ENCODE data around the gene MTUS2.

DNA sequence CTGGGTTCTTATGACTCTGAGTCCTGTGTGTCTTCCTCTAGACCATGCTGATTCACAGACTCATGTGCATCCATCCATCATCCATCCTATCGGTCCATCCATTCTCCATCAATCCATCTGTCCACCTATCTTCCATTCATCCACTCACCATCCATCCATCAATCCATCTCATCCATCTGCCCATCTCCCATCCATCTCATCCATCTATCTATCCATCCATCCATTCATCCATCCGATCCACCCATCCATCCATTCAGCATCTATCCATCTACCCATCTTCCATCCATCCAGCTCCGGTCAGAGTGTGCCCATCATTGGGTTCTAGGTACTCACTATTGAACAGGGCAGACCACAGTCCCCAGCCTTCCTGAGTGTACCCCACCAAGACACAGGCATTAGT lies 699.8 kb downstream of the MTUS2 start:
- TF ChIP-seq, protein P1, sequence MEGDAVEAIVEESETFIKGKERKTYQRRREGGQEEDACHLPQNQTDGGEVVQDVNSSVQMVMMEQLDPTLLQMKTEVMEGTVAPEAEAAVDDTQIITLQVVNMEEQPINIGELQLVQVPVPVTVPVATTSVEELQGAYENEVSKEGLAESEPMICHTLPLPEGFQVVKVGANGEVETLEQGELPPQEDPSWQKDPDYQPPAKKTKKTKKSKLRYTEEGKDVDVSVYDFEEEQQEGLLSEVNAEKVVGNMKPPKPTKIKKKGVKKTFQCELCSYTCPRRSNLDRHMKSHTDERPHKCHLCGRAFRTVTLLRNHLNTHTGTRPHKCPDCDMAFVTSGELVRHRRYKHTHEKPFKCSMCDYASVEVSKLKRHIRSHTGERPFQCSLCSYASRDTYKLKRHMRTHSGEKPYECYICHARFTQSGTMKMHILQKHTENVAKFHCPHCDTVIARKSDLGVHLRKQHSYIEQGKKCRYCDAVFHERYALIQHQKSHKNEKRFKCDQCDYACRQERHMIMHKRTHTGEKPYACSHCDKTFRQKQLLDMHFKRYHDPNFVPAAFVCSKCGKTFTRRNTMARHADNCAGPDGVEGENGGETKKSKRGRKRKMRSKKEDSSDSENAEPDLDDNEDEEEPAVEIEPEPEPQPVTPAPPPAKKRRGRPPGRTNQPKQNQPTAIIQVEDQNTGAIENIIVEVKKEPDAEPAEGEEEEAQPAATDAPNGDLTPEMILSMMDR (IDR thresholded peaks at IDR 0.05 in 8 of 11, conservative IDR thresholded peaks at IDR 0.05 in 3 of 11) = no peak
- TF ChIP-seq POLR2A (IDR thresholded peaks at IDR 0.05) = no peak
